Measurements from ENCODE around the gene ARAP3.

The ARAP3 gene

GRCh38 chr5:141668601-141669265, 13.3 kb downstream of the ARAP3 start:
- peak; percentile 84 for DNase-seq (ENCODE audit: low spot score)

DNA sequence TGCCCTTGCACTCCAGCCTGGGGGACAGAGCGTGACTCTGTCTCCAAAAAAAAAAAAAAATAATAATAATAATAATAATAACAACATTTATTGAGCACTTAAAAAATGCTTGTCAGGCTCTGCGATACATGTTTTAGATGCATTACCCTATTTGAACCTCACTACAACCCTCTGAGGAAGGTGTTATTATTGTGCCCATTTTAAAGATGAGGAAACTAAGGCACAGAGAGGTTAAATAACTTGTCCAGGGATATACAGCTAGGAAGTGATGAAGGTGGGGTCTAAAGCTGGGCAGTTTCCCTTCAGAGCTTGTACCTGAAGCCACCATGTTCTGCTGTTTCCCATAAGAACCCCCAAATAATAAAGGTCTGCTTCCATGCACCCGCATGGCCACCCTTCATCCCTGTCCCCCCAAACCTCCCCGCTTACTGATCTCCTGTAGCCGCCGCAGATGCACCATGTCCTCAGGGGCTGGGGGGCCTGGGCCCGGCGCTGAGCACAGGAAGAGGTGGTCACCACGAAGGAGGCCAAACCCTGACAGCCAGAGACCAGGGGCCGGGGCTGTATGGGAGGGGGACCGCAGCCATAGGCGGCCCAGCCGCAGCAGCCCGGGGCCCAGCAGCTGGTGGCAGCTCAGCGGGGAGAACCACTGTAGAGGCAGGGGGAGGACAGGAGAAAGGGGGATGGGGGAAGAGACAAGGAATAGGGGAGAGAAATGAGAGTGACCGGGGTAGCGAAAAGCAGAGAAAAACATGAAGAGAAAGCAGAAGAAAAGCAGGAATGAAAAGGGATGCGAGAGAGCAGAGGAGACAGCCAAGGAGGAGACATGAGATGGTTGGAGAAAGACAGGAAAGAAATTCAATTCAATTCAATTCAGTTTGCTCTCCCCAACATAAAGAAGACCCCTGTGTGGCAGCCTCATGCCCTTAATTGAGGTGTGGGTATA, 15.8 kb downstream of the ARAP3 start:
- no peak for DNase-seq (ENCODE audit: low spot score)

DNA sequence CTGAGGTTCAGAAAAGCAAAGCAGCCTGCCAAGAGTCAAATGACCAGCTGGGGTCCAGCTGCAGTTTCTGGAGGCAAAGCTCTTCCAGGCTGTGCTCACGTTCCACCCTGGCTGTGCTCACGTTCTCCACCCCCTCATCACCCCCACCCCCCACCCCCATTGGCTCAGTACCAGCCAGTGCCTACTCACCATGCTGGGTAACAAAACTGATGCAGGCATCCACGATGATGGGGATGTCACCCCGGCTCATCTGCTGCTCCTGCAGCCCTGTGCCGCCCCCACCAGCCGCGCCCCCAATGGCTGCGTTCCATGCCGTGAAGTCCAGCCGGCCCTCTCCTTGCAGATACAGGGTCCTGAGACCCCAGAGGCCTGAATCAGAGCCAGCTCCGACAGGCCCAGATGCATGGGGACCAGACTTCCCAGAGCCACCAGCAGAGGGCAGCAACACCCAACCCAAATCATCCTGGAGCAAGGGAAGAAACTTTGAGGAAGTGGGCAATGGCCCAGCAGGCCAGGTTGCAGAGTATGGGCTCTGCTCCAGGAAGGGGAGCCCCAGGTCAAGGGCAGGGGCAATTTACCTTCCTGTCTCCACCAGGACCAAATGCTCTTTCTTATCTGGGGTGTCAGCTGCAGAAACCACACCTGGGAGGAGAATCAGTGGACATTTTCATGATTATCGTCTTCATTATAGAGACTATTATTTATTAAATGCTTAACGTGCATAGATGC, 17.1 kb downstream of the ARAP3 start:
- peak; percentile 52 for DNase-seq (ENCODE audit: low spot score)

DNA sequence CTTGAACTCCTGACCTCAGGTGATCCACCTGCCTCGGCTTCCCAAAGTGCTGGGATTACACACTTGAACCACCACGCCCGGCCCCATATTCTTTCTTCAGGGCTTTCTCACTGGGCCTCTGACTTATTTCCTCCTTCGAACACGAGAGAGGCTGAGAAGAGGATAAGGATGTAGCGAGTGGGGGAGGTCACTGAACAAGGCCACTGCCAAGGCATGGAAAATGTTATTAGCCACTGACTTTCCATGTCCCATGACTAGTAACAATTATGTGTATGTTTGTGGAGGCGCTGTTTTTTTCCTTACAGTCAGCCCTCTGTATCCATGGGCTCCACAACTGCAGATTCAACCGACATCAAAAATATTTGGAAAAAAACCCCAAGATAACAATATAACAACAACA, 18.5 kb downstream of the ARAP3 start:
- DNase-seq (ENCODE audit: low spot score): no peak

DNA sequence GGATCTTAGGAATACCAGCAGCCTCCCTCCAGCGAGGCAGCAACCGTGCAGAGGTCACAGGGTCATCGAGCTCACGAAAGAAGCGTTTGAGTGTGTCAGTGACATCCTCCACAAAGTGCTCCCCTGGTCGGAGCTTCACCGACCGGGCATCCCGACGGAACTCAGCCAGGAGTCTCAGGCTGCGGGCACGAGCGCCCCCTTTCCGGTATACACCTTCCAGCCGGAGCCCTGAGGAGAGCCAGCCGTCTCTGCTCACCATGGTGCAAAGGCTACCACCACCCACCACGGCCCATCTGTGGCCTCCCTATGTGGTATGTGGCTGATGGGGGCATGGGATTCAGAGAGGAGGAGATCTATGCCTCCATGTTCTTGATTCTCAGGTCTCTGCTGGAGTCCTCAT, 20.0 kb downstream of the ARAP3 start:
- no peak for DNase-seq (ENCODE audit: low spot score)

- no peak for DNase-seq (ENCODE audit: low spot score)
Observed at GRCh38 chr5:141657937-141658545, 24.0 kb downstream of the ARAP3 start.

DNA sequence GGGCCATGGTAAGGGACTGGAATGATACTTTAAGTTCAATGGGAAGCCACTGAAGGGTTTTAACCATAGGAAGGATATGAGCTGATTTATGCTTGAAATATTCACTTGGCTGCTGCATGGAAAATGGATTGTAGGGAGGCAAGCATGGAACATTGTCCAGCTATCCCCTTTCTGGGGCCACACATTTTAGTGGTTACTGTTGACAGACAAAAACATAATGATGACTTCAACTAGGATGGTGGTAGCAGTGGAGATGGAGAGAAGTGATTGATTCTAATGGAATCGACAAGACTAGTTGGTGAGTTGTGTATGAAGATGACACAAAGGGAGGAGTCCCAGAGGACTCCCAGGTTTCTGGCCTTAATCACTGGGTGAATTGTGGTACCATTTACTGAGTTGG, 24.6 kb downstream of the ARAP3 start:
- no peak for DNase-seq (ENCODE audit: low spot score)

DNA sequence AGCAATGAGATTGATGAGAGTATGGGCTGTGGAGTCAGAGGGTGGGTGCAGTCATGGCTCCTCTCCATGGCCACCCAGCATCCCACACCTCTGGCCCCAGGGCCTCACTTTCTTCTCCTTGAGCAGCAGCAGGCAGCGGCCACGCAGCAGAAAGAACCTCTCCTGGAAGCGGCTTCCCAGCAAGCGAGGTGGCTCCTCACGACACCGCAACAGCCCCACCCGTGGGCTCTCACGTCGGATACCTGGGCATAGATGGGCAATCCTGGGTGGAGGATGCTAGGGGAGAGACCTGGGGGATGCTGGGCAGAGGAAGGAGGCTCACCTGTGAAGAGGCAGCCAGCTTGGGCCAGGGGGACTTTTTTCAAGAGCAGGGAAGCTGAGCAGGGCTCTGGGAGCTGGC, 25.6 kb downstream of the ARAP3 start:
- DNase-seq (ENCODE audit: low spot score): no peak

- DNase-seq (ENCODE audit: low spot score): no peak
Observed at GRCh38 chr5:141655020-141655419, 27.0 kb downstream of the ARAP3 start.

DNA sequence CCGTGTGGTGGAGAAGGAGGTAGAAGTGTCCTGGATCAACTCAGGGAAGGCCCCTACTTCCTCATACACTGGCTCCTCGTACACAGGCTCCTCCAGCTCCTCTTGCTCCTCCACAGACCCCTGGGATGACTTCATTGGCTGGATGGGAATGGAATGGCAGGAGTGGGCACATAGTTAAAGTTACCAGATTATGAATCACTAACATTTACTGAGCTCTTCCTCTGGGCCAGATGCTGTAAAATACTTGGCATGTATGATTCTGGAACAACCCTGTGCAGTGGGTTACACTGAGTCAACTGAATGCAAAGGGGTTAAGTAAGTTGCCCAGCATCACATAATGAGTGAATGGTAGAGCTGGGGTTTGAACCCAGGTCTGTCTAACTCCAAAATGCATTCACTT, 27.7 kb downstream of the ARAP3 start:
- no peak for DNase-seq (ENCODE audit: low spot score)

GRCh38 chr5:141651728-141652105, 30.3 kb downstream of the ARAP3 start:
- no peak for DNase-seq (ENCODE audit: low spot score)

- DNase-seq (ENCODE audit: low spot score): peak; percentile 70
Observed at GRCh38 chr5:141650851-141651727, 30.9 kb downstream of the ARAP3 start, which contains the start of gene FCHSD1. Gene FCHSD1, minus strand, starts transcription at chr5:141651418. Its CDS starts 50 bp downstream, at chr5:141651368.

DNA sequence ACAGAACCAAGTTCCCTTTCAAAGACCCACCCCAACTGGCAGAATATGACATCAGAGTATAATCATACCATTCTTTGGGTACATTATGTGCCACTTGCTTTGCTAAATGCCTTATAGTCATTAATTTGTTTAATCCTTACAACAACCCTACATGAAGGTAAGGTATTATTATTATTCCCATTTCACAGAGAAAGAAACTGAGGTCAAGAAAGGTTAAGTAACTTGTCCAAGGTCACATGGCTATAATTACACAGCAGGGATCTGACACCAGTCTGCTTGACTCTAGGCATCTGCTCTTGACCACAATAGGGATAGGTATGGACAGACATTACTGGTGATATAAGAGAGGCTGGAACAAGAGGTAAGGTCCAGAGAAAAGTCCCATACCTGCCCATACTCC, 32.1 kb downstream of the ARAP3 start:
- no peak for DNase-seq (ENCODE audit: low spot score)

DNA sequence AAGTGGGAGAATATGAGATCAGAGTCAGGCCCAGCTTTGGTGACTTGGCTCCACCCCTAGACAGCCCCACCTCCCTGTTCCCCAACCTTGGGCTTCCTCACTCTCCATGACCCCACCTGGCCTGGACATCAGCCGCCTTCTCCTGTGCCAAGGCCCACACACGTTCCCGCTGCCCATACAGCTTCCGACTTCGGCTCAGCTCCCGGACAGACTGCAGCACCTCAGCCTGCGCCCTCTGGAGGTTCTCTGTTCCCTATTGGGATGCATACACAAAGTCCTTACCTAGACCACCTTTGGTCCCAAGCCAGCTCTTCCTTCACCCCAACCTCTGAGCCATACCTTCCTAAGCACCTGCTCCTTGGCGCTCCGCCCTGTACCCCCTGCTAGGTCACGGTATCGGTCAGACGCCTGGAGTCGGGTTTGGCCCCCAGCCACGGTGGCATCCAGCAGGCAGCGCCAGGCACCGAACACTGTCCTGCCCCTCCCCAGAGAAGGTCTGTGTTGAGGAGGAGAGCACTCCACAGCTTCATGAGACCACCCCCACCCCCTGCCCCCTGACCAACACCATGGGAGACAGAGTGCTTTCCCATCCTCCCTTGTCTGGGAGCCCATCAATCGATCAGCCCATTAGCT, 32.9 kb downstream of the ARAP3 start:
- no peak for DNase-seq (ENCODE audit: low spot score)

DNA sequence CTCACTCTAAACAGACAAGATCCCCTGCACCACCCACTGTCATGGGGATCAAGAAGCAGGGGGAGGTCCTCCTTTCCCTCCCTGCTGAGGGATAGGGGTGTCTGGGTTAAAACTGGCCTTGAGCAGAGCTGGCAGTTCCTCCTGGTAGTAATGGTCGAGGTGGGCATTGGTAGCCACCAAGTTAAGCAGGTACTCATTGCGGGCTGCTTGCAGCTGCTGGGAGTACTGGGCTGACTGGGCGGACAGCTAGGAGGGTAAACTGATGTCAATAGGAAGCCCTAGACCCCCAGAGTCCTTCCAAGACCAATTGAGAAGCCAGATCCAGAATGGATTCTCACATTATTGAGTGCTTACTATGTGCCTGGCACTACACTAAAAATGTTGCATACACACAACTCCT, 34.2 kb downstream of the ARAP3 start:
- no peak for DNase-seq (ENCODE audit: low spot score)

DNA sequence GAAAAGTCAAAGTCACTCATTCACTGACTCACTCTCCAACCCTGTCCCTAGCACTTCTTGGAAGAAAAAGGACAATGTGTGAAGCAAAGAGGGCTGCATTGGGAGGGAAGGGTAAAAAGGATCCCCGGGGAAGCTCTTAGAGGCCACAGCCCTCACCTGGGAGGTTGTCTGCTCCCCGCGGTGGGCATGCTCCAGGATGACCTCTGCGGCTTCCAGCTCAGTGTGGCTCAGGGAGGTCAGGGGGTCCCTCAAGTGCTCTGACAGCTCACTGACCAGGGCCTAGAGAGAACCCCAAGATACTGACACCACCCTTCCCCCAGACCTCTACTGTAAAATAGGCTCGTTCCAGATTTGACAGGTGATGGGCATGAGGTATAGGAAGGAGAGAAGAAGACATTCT, 34.8 kb downstream of the ARAP3 start:
- DNase-seq (ENCODE audit: low spot score): no peak

DNA sequence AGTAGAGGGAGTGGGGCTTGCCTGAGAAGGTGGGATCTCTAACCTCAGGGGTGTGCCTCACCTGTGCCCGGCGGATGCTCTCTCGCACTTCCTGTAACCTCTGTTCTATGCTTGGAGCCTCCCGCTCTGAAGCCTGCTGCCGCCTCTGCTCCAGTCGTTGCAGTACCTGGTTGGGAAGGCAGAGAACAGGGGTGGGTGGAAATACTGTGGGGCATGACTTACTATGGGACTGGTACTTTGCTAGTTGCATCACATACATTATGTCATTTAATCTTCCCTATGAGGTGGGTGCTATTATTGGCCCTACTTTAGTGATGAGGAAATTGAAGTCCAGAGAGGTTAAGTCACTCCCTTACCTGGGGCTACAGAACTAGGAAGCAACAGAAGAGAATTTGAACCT, 36.0 kb downstream of the ARAP3 start:
- DNase-seq (ENCODE audit: low spot score): peak; percentile 68

DNA sequence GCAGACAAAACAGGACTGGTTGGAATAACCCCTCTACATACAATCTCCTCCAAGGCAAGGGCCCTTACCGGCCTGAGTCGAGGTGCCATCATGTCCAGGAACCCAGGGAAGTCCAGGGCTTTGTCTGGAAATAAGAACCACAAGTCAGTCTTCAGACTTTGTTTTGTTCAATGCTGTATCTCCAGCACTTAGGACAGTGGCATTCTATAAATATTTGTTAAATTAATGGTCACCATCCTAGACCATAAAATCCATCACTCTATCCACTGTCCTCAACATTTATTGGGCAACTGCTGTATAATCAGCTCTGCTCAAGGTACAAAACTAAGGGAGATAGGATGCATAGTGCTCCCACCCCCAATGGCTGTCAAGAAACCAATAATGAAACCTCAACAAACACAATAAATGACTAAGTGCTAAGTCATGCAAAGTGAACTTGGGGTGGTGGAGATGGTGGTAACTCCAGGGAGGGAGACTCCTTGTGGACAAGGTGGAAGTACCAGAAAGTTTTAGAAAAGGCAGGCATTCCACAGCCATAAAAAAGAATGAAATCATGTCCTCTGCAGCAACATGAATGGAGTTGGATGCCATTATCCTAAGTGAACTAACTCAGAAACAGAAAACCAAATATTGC, 40.3 kb downstream of the ARAP3 start:
- no peak for DNase-seq (ENCODE audit: low spot score)

GRCh38 chr5:141640698-141641097, 41.3 kb downstream of the ARAP3 start:
- DNase-seq (ENCODE audit: low spot score): no peak

- no peak for DNase-seq (ENCODE audit: low spot score)
Observed at GRCh38 chr5:141640051-141640415, 42.0 kb downstream of the ARAP3 start.
